ENCODE data around the gene ETFRF1. TPM values are rescaled to one million over a fixed set of nuclear protein-coding genes. Genes with fewer than 3 reads are reported as not detected.

ETFRF1 gene
- total RNA-seq, 1 experiment from 2014 or later: 7.7 TPM

DNA sequence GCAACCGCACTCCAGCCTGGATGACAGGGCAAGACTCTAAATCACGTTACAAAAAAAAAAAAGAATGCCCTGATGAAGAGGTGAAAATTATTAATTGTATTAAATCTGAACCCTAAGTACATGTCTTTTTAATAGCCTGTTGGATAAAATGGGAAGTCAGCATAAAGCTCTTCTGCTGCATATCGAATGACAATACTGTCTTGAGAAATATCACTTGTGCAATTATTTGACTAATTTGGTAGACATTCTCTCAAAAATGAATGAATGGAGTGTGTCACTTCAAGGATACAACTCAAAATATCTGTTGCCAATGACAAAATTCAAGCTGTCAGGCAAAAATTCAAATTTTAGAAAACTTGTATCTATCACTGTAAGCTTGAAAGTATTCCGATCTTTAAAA lies 39.0 kb upstream of the ETFRF1 start:
- ChIA-PET POLR2A (ENCODE audit: unreplicated experiment) (no interaction called here), CTCF (no interaction called here)
- DNase-seq (no peak), ATAC-seq (no peak)
- no peak overlapping the region for H3K27ac ChIP-seq (ENCODE audit: low read length)
- no peaks in the 10 kb centered on the region for H3K9me3 ChIP-seq (ENCODE audit: low read length)
- H3K27me3 ChIP-seq (ENCODE audit: low read length): 0 out of 2 replicates have a peak, but pooled peaks cover 1% of the 10 kb centered on the region
- no peak overlapping the region for H3K4me3 ChIP-seq (ENCODE audit: low read length)
- no peaks in the 10 kb centered on the region for H3K4me1 ChIP-seq (ENCODE audit: insufficient read depth, low read length)
- no TSS peak for BruUV-seq (replicated peaks)
- no peaks in the 10 kb centered on the region for H3K36me3 ChIP-seq (ENCODE audit: low read depth, low read length)
- TF ChIP-seq, protein P1, sequence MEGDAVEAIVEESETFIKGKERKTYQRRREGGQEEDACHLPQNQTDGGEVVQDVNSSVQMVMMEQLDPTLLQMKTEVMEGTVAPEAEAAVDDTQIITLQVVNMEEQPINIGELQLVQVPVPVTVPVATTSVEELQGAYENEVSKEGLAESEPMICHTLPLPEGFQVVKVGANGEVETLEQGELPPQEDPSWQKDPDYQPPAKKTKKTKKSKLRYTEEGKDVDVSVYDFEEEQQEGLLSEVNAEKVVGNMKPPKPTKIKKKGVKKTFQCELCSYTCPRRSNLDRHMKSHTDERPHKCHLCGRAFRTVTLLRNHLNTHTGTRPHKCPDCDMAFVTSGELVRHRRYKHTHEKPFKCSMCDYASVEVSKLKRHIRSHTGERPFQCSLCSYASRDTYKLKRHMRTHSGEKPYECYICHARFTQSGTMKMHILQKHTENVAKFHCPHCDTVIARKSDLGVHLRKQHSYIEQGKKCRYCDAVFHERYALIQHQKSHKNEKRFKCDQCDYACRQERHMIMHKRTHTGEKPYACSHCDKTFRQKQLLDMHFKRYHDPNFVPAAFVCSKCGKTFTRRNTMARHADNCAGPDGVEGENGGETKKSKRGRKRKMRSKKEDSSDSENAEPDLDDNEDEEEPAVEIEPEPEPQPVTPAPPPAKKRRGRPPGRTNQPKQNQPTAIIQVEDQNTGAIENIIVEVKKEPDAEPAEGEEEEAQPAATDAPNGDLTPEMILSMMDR (conservative IDR thresholded peaks at IDR 0.05; ENCODE audit: low read depth, low read length): no peak
- TF ChIP-seq EZH2 (IDR thresholded peaks at IDR 0.05; ENCODE audit: low read length, unreplicated experiment): no peak
- no peak for TF ChIP-seq EZH2phosphoT487 (IDR thresholded peaks at IDR 0.05; ENCODE audit: borderline replicate concordance, low read length)
- no peak overlapping the region for H3K9ac ChIP-seq (ENCODE audit: low read length)
- no peaks in the 10 kb centered on the region for H4K20me1 ChIP-seq (ENCODE audit: low read length)
- no peaks in the 10 kb centered on the region for H3F3A ChIP-seq (ENCODE audit: low read length, unreplicated experiment)
- intact Hi-C loops (cut with micrococcal nuclease): no loop called here
- H3K4me2 ChIP-seq (ENCODE audit: low read length): no peak overlapping the region
- H2AFZ ChIP-seq (ENCODE audit: low read length): no peak overlapping the region
- no peaks in the 10 kb centered on the region for H3K79me2 ChIP-seq (ENCODE audit: low read length)
- H3K9me2 ChIP-seq (replicated peaks; ENCODE audit: low read length): no peaks in the 10 kb centered on the region

GRCh38 chr12:25162866-25163265 lies 32.2 kb upstream of the ETFRF1 start:
- no peak for DNase-seq
- H3K9me3 ChIP-seq (ENCODE audit: low read length): no peaks in the 10 kb centered on the region
- ATAC-seq: no peak
- H3F3A ChIP-seq (ENCODE audit: low read length, unreplicated experiment): no peaks in the 10 kb centered on the region
- ChIA-PET CTCF (no interaction called here), POLR2A (ENCODE audit: unreplicated experiment) (no interaction called here)
- no peaks in the 10 kb centered on the region for H3K4me1 ChIP-seq (ENCODE audit: insufficient read depth, low read length)
- no peak overlapping the region for H3K4me3 ChIP-seq (ENCODE audit: low read length)
- no peaks in the 10 kb centered on the region for H3K9me2 ChIP-seq (replicated peaks; ENCODE audit: low read length)
- no peaks in the 10 kb centered on the region for H3K79me2 ChIP-seq (ENCODE audit: low read length)
- no peaks in the 10 kb centered on the region for H3K36me3 ChIP-seq (ENCODE audit: low read depth, low read length)
- H3K9ac ChIP-seq (ENCODE audit: low read length): no peak overlapping the region
- peaks cover 20% of the 10 kb centered on the region for H3K27me3 ChIP-seq (ENCODE audit: low read length)
- no peak overlapping the region for H2AFZ ChIP-seq (ENCODE audit: low read length)
- no peak for TF ChIP-seq EZH2phosphoT487 (IDR thresholded peaks at IDR 0.05; ENCODE audit: borderline replicate concordance, low read length)
- TF ChIP-seq, protein P1 (conservative IDR thresholded peaks at IDR 0.05; ENCODE audit: low read depth, low read length): no peak
- TF ChIP-seq EZH2 (IDR thresholded peaks at IDR 0.05; ENCODE audit: low read length, unreplicated experiment): no peak
- no TSS peak for BruUV-seq (replicated peaks)
- H4K20me1 ChIP-seq (ENCODE audit: low read length): no peaks in the 10 kb centered on the region
- H3K27ac ChIP-seq (ENCODE audit: low read length): no peak overlapping the region
- intact Hi-C loops (cut with micrococcal nuclease): no loop called here
- H3K4me2 ChIP-seq (ENCODE audit: low read length): no peak overlapping the region

DNA sequence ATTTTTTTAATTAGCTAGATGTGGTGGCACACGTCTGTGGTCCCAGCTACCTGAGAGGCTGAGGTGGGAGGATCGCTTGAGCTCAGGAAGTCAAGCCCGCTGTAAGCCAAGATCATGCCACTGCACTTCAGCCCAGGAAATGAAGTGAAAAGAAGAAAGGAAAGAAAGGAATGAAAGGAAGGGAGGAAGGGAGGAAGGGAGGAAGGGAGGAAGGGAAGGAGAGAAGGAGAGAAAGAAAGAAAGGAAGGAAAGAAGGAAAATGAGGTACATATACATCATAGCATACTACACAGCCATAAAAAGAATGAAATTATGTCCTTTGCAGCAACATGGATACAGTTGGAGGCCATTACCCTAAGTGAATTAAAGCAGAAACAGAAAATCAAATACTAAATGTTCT lies 12.3 kb upstream of the ETFRF1 start:
- Histone ChIP-seq H3K27ac (ENCODE audit: low read length) (no peak overlapping the region), H3F3A (ENCODE audit: low read length, unreplicated experiment) (no peaks in the 10 kb centered on the region), H2AFZ (ENCODE audit: low read length) (no peak overlapping the region), H3K9me2 (replicated peaks; ENCODE audit: low read length) (no peaks in the 10 kb centered on the region), H3K4me3 (ENCODE audit: low read length) (no peak overlapping the region), H3K9ac (ENCODE audit: low read length) (no peak overlapping the region), H3K36me3 (ENCODE audit: low read depth, low read length) (no peaks in the 10 kb centered on the region), H3K27me3 (ENCODE audit: low read length) (0 out of 2 replicates have a peak, but pooled peaks cover 4% of the 10 kb centered on the region), H3K4me1 (ENCODE audit: insufficient read depth, low read length) (peaks cover 5% of the 10 kb centered on the region; the same call in 1 of the 2 replicates), H3K79me2 (ENCODE audit: low read length) (no peaks in the 10 kb centered on the region), H4K20me1 (ENCODE audit: low read length) (no peaks in the 10 kb centered on the region), H3K4me2 (ENCODE audit: low read length) (no peak overlapping the region), H3K9me3 (ENCODE audit: low read length) (no peaks in the 10 kb centered on the region)
- ChIA-PET POLR2A (ENCODE audit: unreplicated experiment) (no interaction called here), CTCF (no interaction called here)
- DNase-seq: no peak
- TF ChIP-seq, protein P1 (conservative IDR thresholded peaks at IDR 0.05; ENCODE audit: low read depth, low read length): no peak
- TF ChIP-seq EZH2 (IDR thresholded peaks at IDR 0.05; ENCODE audit: low read length, unreplicated experiment) (no peak), EZH2phosphoT487 (IDR thresholded peaks at IDR 0.05; ENCODE audit: borderline replicate concordance, low read length) (no peak)
- ATAC-seq: no peak
- BruUV-seq (replicated peaks): no TSS peak
- intact Hi-C loops (cut with micrococcal nuclease): no loop called here

All from PC-3 (cell line).